HL-60 (cell line): ENCODE measurements around the gene TMC3.
A peak's percentile ranks its signal among the peaks of the same experiment; 100 is the strongest.

ENCODE experiments used
- DNase-seq, 2 experiments: peaks; one replicate each; pipeline ENCODE4 v3.0.0-alpha.2; 2010 to 2020; ENCODE audit warnings: low read depth in 1 of 2, low spot score in 1 of 2
- H3K27ac ChIP-seq: fragments of 250-450 bp; sonication (Bioruptor Pico); replicated peaks from 2 replicates; pipeline ENCODE4 v1.5.1; 2020; ENCODE audit warnings: mild to moderate bottlenecking, moderate library complexity
- H3K27me3 ChIP-seq: fragments of 250-450 bp; sonication (Bioruptor Pico); 2 replicates; pipeline ENCODE4 v1.5.1; 2021; ENCODE audit warnings: mild to moderate bottlenecking, moderate library complexity; ENCODE audit not compliant: insufficient read depth, poor library complexity, severe bottlenecking
- H3K4me3 ChIP-seq: replicated peaks from 2 replicates; pipeline ENCODE4 v1.5.1; 2011; ENCODE audit warnings: mild to moderate bottlenecking, control low read depth, low read length; ENCODE audit not compliant: insufficient read depth
- CTCF ChIP-seq: IDR thresholded peaks from one replicate; pipeline ENCODE4 v1.5.1; 2011; ENCODE audit warnings: low read length, control low read depth, inconsistent platforms; ENCODE audit not compliant: insufficient read depth
- GABPA ChIP-seq: IDR thresholded peaks from 2 replicates; pipeline ENCODE4 v1.6.1; 2012; ENCODE audit warnings: low read depth
- POLR2AphosphoS5 ChIP-seq: IDR thresholded peaks from 2 replicates; pipeline ENCODE4 v1.6.1; 2012; ENCODE audit warnings: low read depth
- REST ChIP-seq: IDR thresholded peaks from 2 replicates; pipeline ENCODE4 v1.6.1; 2012; ENCODE audit warnings: low read depth; ENCODE audit not compliant: insufficient replicate concordance
- SPI1 ChIP-seq: IDR thresholded peaks from 2 replicates; pipeline ENCODE4 v1.6.1; 2012; ENCODE audit warnings: low read depth, mild to moderate bottlenecking, borderline replicate concordance

The TMC3 gene

GRCh38 chr15:81329446-81329845, 44.6 kb downstream of the TMC3 start:
- TF ChIP-seq CTCF (no peak), SPI1 (no peak), REST (no peak), POLR2AphosphoS5 (no peak), GABPA (no peak)
- no peak for DNase-seq
- Histone ChIP-seq H3K27ac (no peak overlapping the region), H3K4me3 (no peak overlapping the region), H3K27me3 (no peaks in the 10 kb centered on the region)

- no peak for TF ChIP-seq REST
- H3K27me3 ChIP-seq = no peaks in the 10 kb centered on the region
- H3K4me3 ChIP-seq = no peak overlapping the region
- H3K27ac ChIP-seq = no peak overlapping the region; the same call in 1 of the 2 replicates
- DNase-seq = peak in 1 of 2 experiments; percentile 29
Measured at GRCh38 chr15:81327516-81327915, 46.5 kb downstream of the TMC3 start.

GRCh38 chr15:81326466-81327212, 47.4 kb downstream of the TMC3 start:
- no peak overlapping the region for H3K4me3 ChIP-seq
- TF ChIP-seq CTCF (no peak), GABPA (no peak), POLR2AphosphoS5 (no peak), REST (no peak), SPI1 (no peak)
- H3K27ac ChIP-seq = no peak overlapping the region; the same call in 1 of the 2 replicates
- DNase-seq = no peak
- no peaks in the 10 kb centered on the region for H3K27me3 ChIP-seq
